ENCODE results near the gene RLN3.

The RLN3 gene

GRCh38 chr19:14056069-14056666, 28.2 kb downstream of the RLN3 start:
- TF ChIP-seq POLR2AphosphoS5 (IDR thresholded peaks at IDR 0.05; ENCODE audit: low read depth), result no peak
- no peak for TF ChIP-seq GABPA (IDR thresholded peaks at IDR 0.05; ENCODE audit: low read depth)
- no peak for TF ChIP-seq REST (IDR thresholded peaks at IDR 0.05; ENCODE audit: insufficient replicate concordance, low read depth)
- no peak for TF ChIP-seq CTCF (IDR thresholded peaks at IDR 0.05; ENCODE audit: insufficient read depth, low read length)
- no peak for TF ChIP-seq SPI1 (IDR thresholded peaks at IDR 0.05; ENCODE audit: borderline replicate concordance, low read depth)
- H3K27me3 ChIP-seq (ENCODE audit: insufficient read depth, poor library complexity, severe bottlenecking), result peaks cover 26% of the 10 kb centered on the region
- no peak for DNase-seq (ENCODE audit: low read depth in 1 of 2, low spot score in 1 of 2)
- H3K27ac ChIP-seq (replicated peaks), result no peak overlapping the region
- no peak overlapping the region for H3K4me3 ChIP-seq (replicated peaks; ENCODE audit: insufficient read depth, low read length)

- Histone ChIP-seq H3K27ac (replicated peaks) (no peak overlapping the region), H3K27me3 (ENCODE audit: insufficient read depth, poor library complexity, severe bottlenecking) (peaks cover 26% of the 10 kb centered on the region), H3K4me3 (replicated peaks; ENCODE audit: insufficient read depth, low read length) (no peak overlapping the region)
- TF ChIP-seq CTCF (IDR thresholded peaks at IDR 0.05; ENCODE audit: insufficient read depth, low read length) (no peak), GABPA (IDR thresholded peaks at IDR 0.05; ENCODE audit: low read depth) (no peak), REST (IDR thresholded peaks at IDR 0.05; ENCODE audit: insufficient replicate concordance, low read depth) (no peak), POLR2AphosphoS5 (IDR thresholded peaks at IDR 0.05; ENCODE audit: low read depth) (no peak), SPI1 (IDR thresholded peaks at IDR 0.05; ENCODE audit: borderline replicate concordance, low read depth) (no peak)
- no peak for DNase-seq (ENCODE audit: low read depth in 1 of 2, low spot score in 1 of 2)
Measured at GRCh38 chr19:14056741-14057356, 28.9 kb downstream of the RLN3 start.

GRCh38 chr19:14058182-14059092, 30.5 kb downstream of the RLN3 start:
- no peak overlapping the region for H3K4me3 ChIP-seq (replicated peaks; ENCODE audit: insufficient read depth, low read length)
- no peak for TF ChIP-seq CTCF (IDR thresholded peaks at IDR 0.05; ENCODE audit: insufficient read depth, low read length)
- no peak for TF ChIP-seq POLR2AphosphoS5 (IDR thresholded peaks at IDR 0.05; ENCODE audit: low read depth)
- no peak for TF ChIP-seq SPI1 (IDR thresholded peaks at IDR 0.05; ENCODE audit: borderline replicate concordance, low read depth)
- no peak for TF ChIP-seq GABPA (IDR thresholded peaks at IDR 0.05; ENCODE audit: low read depth)
- TF ChIP-seq REST (IDR thresholded peaks at IDR 0.05; ENCODE audit: insufficient replicate concordance, low read depth), result no peak
- H3K27ac ChIP-seq (replicated peaks), result no peak overlapping the region
- no peak for DNase-seq (ENCODE audit: low read depth in 1 of 2, low spot score in 1 of 2)
- peaks cover 26% of the 10 kb centered on the region for H3K27me3 ChIP-seq (ENCODE audit: insufficient read depth, poor library complexity, severe bottlenecking)
